Measurements from ENCODE around the gene SASH1. TPM values are rescaled to one million over a fixed set of nuclear protein-coding genes. Genes with fewer than 3 reads are reported as not detected.

SASH1 gene
- total RNA-seq, 1 experiment from 2014 or later = 11.7 TPM

DNA sequence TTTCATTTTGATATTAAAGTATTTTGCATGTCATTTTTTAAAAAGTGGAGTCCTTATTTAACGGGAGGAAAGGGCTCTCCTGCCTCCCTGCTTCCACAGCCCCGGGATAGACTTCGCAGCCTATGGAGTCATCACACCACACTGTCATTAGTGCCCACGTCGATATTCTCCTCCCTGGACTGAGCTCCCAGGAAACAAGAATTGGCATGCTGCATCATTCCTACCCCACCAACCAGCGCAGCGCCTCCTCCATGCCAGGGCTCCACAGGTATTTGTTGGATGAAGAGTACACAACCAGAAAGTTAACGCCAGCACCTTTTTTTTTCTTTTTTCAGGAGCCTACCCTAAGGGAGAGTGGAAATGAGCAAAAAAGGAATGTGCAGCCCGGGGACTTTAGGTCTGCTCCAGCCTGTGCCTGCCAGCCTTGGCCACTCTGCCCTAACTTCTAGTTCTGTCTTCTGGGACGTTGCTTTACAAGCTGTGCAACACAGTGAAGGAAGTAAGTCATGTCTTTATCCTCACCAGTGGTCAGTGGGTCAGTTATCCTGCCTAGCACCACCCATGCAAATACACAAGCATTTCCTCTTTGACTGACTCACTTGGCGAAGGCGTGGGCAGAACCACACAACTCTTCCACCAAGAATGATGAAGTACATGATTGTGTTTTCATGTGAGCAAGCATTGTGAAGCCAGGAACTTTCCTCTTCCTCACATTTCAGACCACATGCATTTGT, 223.5 kb downstream of the SASH1 start:
- peak overlapping the region; percentile 32; the same call in 1 of the 2 replicates for H3K4me2 ChIP-seq (ENCODE audit: low read length)
- DNase-seq (ENCODE audit: low read depth, low spot score) (peak; percentile 13), ATAC-seq (no peak)
- H3K9ac ChIP-seq (ENCODE audit: low read length) = no peak overlapping the region
- H3K4me1 ChIP-seq (ENCODE audit: control insufficient read depth in 1 of 2, insufficient read depth in 2 of 2, low read length in 2 of 2) = peaks cover 0 to 7% of the 10 kb centered on the region in 2 experiments; a peak in 2 of 4 replicates
- no peaks in the 10 kb centered on the region for H3K36me3 ChIP-seq (ENCODE audit: control insufficient read depth in 1 of 2, insufficient read depth in 2 of 2, low read length in 2 of 2)
- BruUV-seq (replicated peaks) = no TSS peak
- no peak overlapping the region for H2AFZ ChIP-seq (ENCODE audit: low read depth, low read length, poor library complexity, severe bottlenecking)
- POLR2A ChIA-PET = no interaction called here
- no peaks in the 10 kb centered on the region for H4K20me1 ChIP-seq (ENCODE audit: insufficient read depth)
- H3K9me3 ChIP-seq (ENCODE audit: control insufficient read depth in 1 of 2, insufficient read depth in 1 of 2, low read depth in 1 of 2, low read length in 2 of 2) = no peaks in the 10 kb centered on the region
- no peaks in the 10 kb centered on the region for H3K27me3 ChIP-seq (ENCODE audit: insufficient read depth, low read length)
- TF ChIP-seq EGR1 (IDR thresholded peaks at IDR 0.05; ENCODE audit: low read depth) (no peak), POLR2A (IDR thresholded peaks at IDR 0.05; ENCODE audit: borderline replicate concordance, extremely low read depth, insufficient read depth, insufficient read length) (no peak), SP1 (IDR thresholded peaks at IDR 0.05; ENCODE audit: low read depth) (0 out of 2 replicates have a peak, but pooled peaks have one; percentile 18), CTCF (IDR thresholded peaks at IDR 0.05 in 2 of 3, conservative IDR thresholded peaks at IDR 0.05 in 1 of 3; ENCODE audit: borderline replicate concordance in 1 of 3, insufficient read depth in 1 of 3, low read depth in 2 of 3, low read length in 2 of 3) (no peak), CEBPB (IDR thresholded peaks at IDR 0.05; ENCODE audit: low read depth) (no peak)
- RAD21 ChIA-PET (ENCODE audit: low non-redundant PET in 1 of 2, low total read pairs in 2 of 2, uncharacterized antibody in 2 of 2, unreplicated experiment in 2 of 2) = no interaction called here
- H3K9me2 ChIP-seq (ENCODE audit: insufficient read depth) = no peaks in the 10 kb centered on the region
- no peak overlapping the region for H3K4me3 ChIP-seq (replicated peaks in 1 of 2; ENCODE audit: low read depth in 1 of 2, low read length in 2 of 2)
- CTCF ChIA-PET = interaction anchor here (1.6 kb wide), 1 partner anchor 12 kb away, joined by 3 read pairs; no protein-coding TSS in a partner anchor
- intact Hi-C loops (cut with micrococcal nuclease) = no loop called here
- H3K79me2 ChIP-seq (ENCODE audit: insufficient read depth, low read length) = no peaks in the 10 kb centered on the region
- no peak overlapping the region for H3K27ac ChIP-seq (ENCODE audit: low read depth, low read length)

DNA sequence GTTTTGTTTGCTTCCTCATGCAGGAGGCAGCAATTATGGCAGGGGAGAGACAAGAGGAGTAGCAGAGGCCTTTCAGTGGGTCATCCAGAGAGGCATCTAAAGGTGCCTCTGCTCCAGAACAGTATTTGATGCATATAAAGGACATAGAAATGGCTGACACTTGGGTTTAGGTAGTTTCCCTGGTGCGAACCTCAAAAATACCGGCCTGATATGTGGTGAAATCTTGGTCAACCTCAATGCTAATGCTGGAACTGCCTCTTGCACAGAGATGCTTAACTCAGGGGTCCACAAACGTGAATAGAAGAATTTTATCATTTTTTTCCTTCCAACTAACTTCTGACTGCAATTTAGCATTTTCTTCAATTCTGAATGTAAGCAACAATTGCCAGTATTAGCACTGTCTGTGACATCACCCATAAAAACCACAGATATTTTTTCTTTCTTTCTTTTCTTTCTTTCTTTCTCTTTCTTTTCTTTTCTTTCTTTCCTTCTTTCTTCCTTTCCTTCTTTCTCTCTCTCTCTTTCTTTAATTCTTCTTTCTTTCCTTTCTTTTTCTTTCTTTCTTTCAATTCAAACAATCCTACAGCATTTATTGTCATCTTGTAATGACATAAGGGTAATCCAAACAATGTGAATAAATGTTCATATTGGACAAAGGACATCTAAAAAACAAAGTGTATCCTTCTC, 224.2 kb downstream of the SASH1 start:
- POLR2A ChIA-PET = no interaction called here
- Histone ChIP-seq H3K36me3 (ENCODE audit: control insufficient read depth in 1 of 2, insufficient read depth in 2 of 2, low read length in 2 of 2) (no peaks in the 10 kb centered on the region), H3K27ac (ENCODE audit: low read depth, low read length) (no peak overlapping the region), H3K27me3 (ENCODE audit: insufficient read depth, low read length) (no peaks in the 10 kb centered on the region), H4K20me1 (ENCODE audit: insufficient read depth) (no peaks in the 10 kb centered on the region), H3K4me3 (replicated peaks in 1 of 2; ENCODE audit: low read depth in 1 of 2, low read length in 2 of 2) (no peak overlapping the region), H3K4me1 (ENCODE audit: control insufficient read depth in 1 of 2, insufficient read depth in 2 of 2, low read length in 2 of 2) (peaks cover 0 to 7% of the 10 kb centered on the region in 2 experiments; a peak in 2 of 4 replicates), H3K9me3 (ENCODE audit: control insufficient read depth in 1 of 2, insufficient read depth in 1 of 2, low read depth in 1 of 2, low read length in 2 of 2) (no peaks in the 10 kb centered on the region), H2AFZ (ENCODE audit: low read depth, low read length, poor library complexity, severe bottlenecking) (no peak overlapping the region), H3K9ac (ENCODE audit: low read length) (no peak overlapping the region), H3K4me2 (ENCODE audit: low read length) (peak overlapping the region; percentile 32; the same call in 1 of the 2 replicates), H3K79me2 (ENCODE audit: insufficient read depth, low read length) (no peaks in the 10 kb centered on the region), H3K9me2 (ENCODE audit: insufficient read depth) (no peaks in the 10 kb centered on the region)
- BruUV-seq (replicated peaks) = no TSS peak
- RAD21 ChIA-PET (ENCODE audit: low non-redundant PET in 1 of 2, low total read pairs in 2 of 2, uncharacterized antibody in 2 of 2, unreplicated experiment in 2 of 2) = no interaction called here
- no peak for ATAC-seq
- CTCF ChIA-PET = no interaction called here
- DNase-seq (ENCODE audit: low read depth, low spot score) = no peak
- intact Hi-C loops (cut with micrococcal nuclease) = no loop called here
- TF ChIP-seq ELF1 (IDR thresholded peaks at IDR 0.05; ENCODE audit: borderline replicate concordance, low read depth) (no peak), EZH2 (IDR thresholded peaks at IDR 0.05) (no peak), JUND (IDR thresholded peaks at IDR 0.05) (no peak), ZFX (IDR thresholded peaks at IDR 0.05) (no peak), CTCF (IDR thresholded peaks at IDR 0.05 in 2 of 3, conservative IDR thresholded peaks at IDR 0.05 in 1 of 3; ENCODE audit: borderline replicate concordance in 1 of 3, insufficient read depth in 1 of 3, low read depth in 2 of 3, low read length in 2 of 3) (no peak), EZH2phosphoT487 (IDR thresholded peaks at IDR 0.05; ENCODE audit: borderline replicate concordance) (no peak)
